Gastrocnemius medialis (tissue), 4 donors: ENCODE data around the gene TIMP4. TPM values are rescaled to one million over a fixed set of nuclear protein-coding genes. Genes with fewer than 3 reads are reported as not detected.

Experiments used
- ATAC-seq, 2 donors: fragments of 150-250 bp; one replicate each; pipeline ENCODE4 v1.9.1; 2016
- DNase-seq, 2 donors: peaks; one replicate each; pipeline ENCODE4 v3.0.0-alpha.2; 2019
- H3K27ac ChIP-seq, 4 donors: fragments of 200-600 bp; sonication (generic); 1 replicate in 1 of 4; 2 replicates in 3 of 4; pipeline ENCODE4 v1.5.1; 2016 to 2018; ENCODE audit warnings: mild to moderate bottlenecking in 2 of 4, moderate library complexity in 1 of 4
- H3K27me3 ChIP-seq, 3 donors: fragments of 200-600 bp; sonication (generic) in 2 of 3; 1 replicate in 1 of 3; 2 replicates in 2 of 3; pipeline versions ENCODE4 v1.5.1 to v1.6.0; 2016 to 2019; ENCODE audit warnings: mild to moderate bottlenecking in 1 of 3, moderate library complexity in 1 of 3
- H3K36me3 ChIP-seq, 2 donors: fragments of 200-600 bp; sonication (generic) in 1 of 2; one replicate each; pipeline ENCODE4 v1.5.1; 2017 to 2018
- H3K4me1 ChIP-seq, 2 donors: fragments of 200-600 bp; sonication (generic) in 1 of 2; one replicate each; pipeline ENCODE4 v1.5.1; 2016 to 2017; ENCODE audit warnings: mild to moderate bottlenecking in 2 of 2
- H3K4me3 ChIP-seq, 4 donors: fragments of 200-600 bp; sonication (generic) in 3 of 4; 1 replicate in 1 of 4; 2 replicates in 3 of 4; pipeline ENCODE4 v1.5.1; 2016 to 2019; ENCODE audit warnings: mild to moderate bottlenecking in 2 of 4
- H3K9me3 ChIP-seq, 3 donors: fragments of 200-600 bp; sonication (generic) in 2 of 3; 1 replicate in 1 of 3; 2 replicates in 2 of 3; pipeline ENCODE4 v1.5.1; 2016 to 2019
- CTCF ChIP-seq, 5 experiments: fragments of 450-650 bp in 3 of 5; fragments of 200-600 bp in 2 of 5; sonication (generic) in 2 of 5; IDR thresholded peaks in 4 of 5; conservative IDR thresholded peaks in 1 of 5; 1 replicate in 4 of 5; 2 replicates in 1 of 5; pipeline ENCODE4 v1.5.1; 2016 to 2019; ENCODE audit warnings: antibody characterized with exemption in 5 of 5, mild to moderate bottlenecking in 3 of 5, moderate library complexity in 3 of 5
- POLR2A ChIP-seq, 2 donors: fragments of 450-650 bp; IDR thresholded peaks; one replicate each; pipeline ENCODE4 v1.6.1; 2017; ENCODE audit warnings: antibody characterized with exemption in 2 of 2, mild to moderate bottlenecking in 2 of 2, moderate library complexity in 2 of 2
- in situ Hi-C, 4 donors: fragments of 200-750 bp; cut with MboI; loops; one replicate each; pipeline versions ENCODE4 v1.15.0 to v1.8.0; 2017; ENCODE audit warnings: low sequenced_read_pairs in 4 of 4
- intact Hi-C: fragments of 100-400 bp; cut with DNase I; formaldehyde crosslinking; loops from one replicate; pipeline ENCODE4 v1.15.1; 2023; ENCODE audit warnings: low total_unique reads
- total RNA-seq, 4 donors: library from RNA; depleted of rRNA; stranded (reverse); fragments of >200 nt; gene quantifications; one replicate each; pipeline versions ENCODE4 v1.1.0 to v1.2.3, GENCODE V29; 2016

Gene TIMP4
- total RNA-seq, 4 donors from 2014 or later = 15.9 to 29.7 (median 22.5) TPM

- TF ChIP-seq POLR2A (IDR thresholded peaks at IDR 0.05) (no peak), CTCF (IDR thresholded peaks at IDR 0.05 in 4 of 5, conservative IDR thresholded peaks at IDR 0.05 in 1 of 5) (no peak)
- Histone ChIP-seq H3K27me3 (no peaks in the 10 kb centered on the region), H3K27ac (no peak overlapping the region), H3K9me3 (no peaks in the 10 kb centered on the region), H3K36me3 (no peaks in the 10 kb centered on the region), H3K4me1 (peaks cover 7% of the 10 kb centered on the region in 2 donors), H3K4me3 (no peak overlapping the region)
- ATAC-seq = peak in 1 of 2 donors; percentile 36
- peak; percentile 19 to 39 for DNase-seq
- intact Hi-C loops = no loop called here
- in situ Hi-C loops = no loop called here
These were observed 34.9 kb upstream of the TIMP4 start for GRCh38 chr3:12193485-12194165.

GRCh38 chr3:12192655-12193484 lies 34.2 kb upstream of the TIMP4 start:
- Histone ChIP-seq H3K4me1 (peaks cover 7% of the 10 kb centered on the region in 2 donors), H3K4me3 (no peak overlapping the region), H3K27ac (no peak overlapping the region), H3K36me3 (no peaks in the 10 kb centered on the region), H3K9me3 (no peaks in the 10 kb centered on the region), H3K27me3 (no peaks in the 10 kb centered on the region)
- intact Hi-C loops (no loop called here), in situ Hi-C loops (no loop called here)
- DNase-seq = no peak
- TF ChIP-seq CTCF (IDR thresholded peaks at IDR 0.05 in 4 of 5, conservative IDR thresholded peaks at IDR 0.05 in 1 of 5) (no peak), POLR2A (IDR thresholded peaks at IDR 0.05) (no peak)
- ATAC-seq = no peak

- TF ChIP-seq POLR2A (IDR thresholded peaks at IDR 0.05) = no peak
- TF ChIP-seq CTCF (IDR thresholded peaks at IDR 0.05 in 4 of 5, conservative IDR thresholded peaks at IDR 0.05 in 1 of 5) = no peak
- ATAC-seq (no peak), DNase-seq (no peak)
- intact Hi-C loops (no loop called here), in situ Hi-C loops (no loop called here)
- Histone ChIP-seq H3K36me3 (no peaks in the 10 kb centered on the region), H3K27ac (no peak overlapping the region), H3K27me3 (no peaks in the 10 kb centered on the region), H3K4me3 (no peak overlapping the region), H3K9me3 (no peaks in the 10 kb centered on the region), H3K4me1 (peaks cover 7% of the 10 kb centered on the region in 2 donors)
These were observed 33.5 kb upstream of the TIMP4 start for GRCh38 chr3:12192173-12192572.

GRCh38 chr3:12191559-12191958 lies 32.8 kb upstream of the TIMP4 start:
- H3K4me1 ChIP-seq = peaks cover 7% of the 10 kb centered on the region in 2 donors
- no peaks in the 10 kb centered on the region for H3K36me3 ChIP-seq
- in situ Hi-C loops = no loop called here
- intact Hi-C loops = no loop called here
- H3K4me3 ChIP-seq = no peak overlapping the region
- DNase-seq (no peak), ATAC-seq (no peak)
- H3K27ac ChIP-seq = no peak overlapping the region
- TF ChIP-seq CTCF (IDR thresholded peaks at IDR 0.05 in 4 of 5, conservative IDR thresholded peaks at IDR 0.05 in 1 of 5) (no peak), POLR2A (IDR thresholded peaks at IDR 0.05) (no peak)
- no peaks in the 10 kb centered on the region for H3K27me3 ChIP-seq
- H3K9me3 ChIP-seq = no peaks in the 10 kb centered on the region
